H1 (cell line): ENCODE results near the gene CFAP92. TPM values are rescaled to one million over a fixed set of nuclear protein-coding genes. Genes with fewer than 3 reads are reported as not detected.

Experiments
- BACH1 ChIP-seq: IDR thresholded peaks from 2 replicates; pipeline ENCODE4 v1.6.1; 2012; ENCODE audit warnings: low read length, improper control_type of control experiment
- BRCA1 ChIP-seq: IDR thresholded peaks from 2 replicates; pipeline ENCODE4 v1.6.1; 2012; ENCODE audit warnings: low read depth, low read length, improper control_type of control experiment
- CHD1 ChIP-seq: IDR thresholded peaks from 2 replicates; pipeline ENCODE4 v1.6.1; 2012; ENCODE audit warnings: low read depth, low read length, improper control_type of control experiment
- CHD2 ChIP-seq: IDR thresholded peaks from 2 replicates; pipeline ENCODE4 v1.6.1; 2012; ENCODE audit warnings: low read length, improper control_type of control experiment
- CTBP2 ChIP-seq: IDR thresholded peaks from 2 replicates; pipeline ENCODE4 v1.7.0; 2011; ENCODE audit warnings: borderline replicate concordance, mild to moderate bottlenecking, moderate library complexity, mixed read lengths, low read length; ENCODE audit not compliant: insufficient read depth, insufficient read length
- HDAC2 ChIP-seq, 2 experiments: fragments of 300-600 bp in 1 of 2; sonication (generic) in 1 of 2; IDR thresholded peaks; 2 replicates each; pipeline ENCODE4 v1.6.1; 2011 to 2012; ENCODE audit warnings: low read depth in 2 of 2, low read length in 2 of 2, mild to moderate bottlenecking in 2 of 2, moderate library complexity in 2 of 2, borderline replicate concordance in 1 of 2, inconsistent platforms in 1 of 2
- JUN ChIP-seq: IDR thresholded peaks from 2 replicates; pipeline ENCODE4 v1.6.1; 2011; ENCODE audit warnings: low read depth, mild to moderate bottlenecking, improper control_type of control experiment, low read length
- POLR2AphosphoS5 ChIP-seq: IDR thresholded peaks from 2 replicates; pipeline ENCODE4 v1.6.1; 2011; ENCODE audit warnings: low read depth, low read length
- SAP30 ChIP-seq: fragments of 300-600 bp; sonication (generic); IDR thresholded peaks from 2 replicates; pipeline ENCODE4 v1.7.1; 2012; ENCODE audit warnings: low read length, moderate library complexity, mild to moderate bottlenecking, inconsistent platforms; ENCODE audit not compliant: insufficient read depth, insufficient replicate concordance
- SIRT6 ChIP-seq: IDR thresholded peaks from one replicate; pipeline ENCODE4 v1.7.1; 2012; ENCODE audit warnings: low read length, inconsistent platforms
- SIX5 ChIP-seq: IDR thresholded peaks from 2 replicates; pipeline ENCODE4 v1.6.1; 2011; ENCODE audit warnings: mild to moderate bottlenecking, low read depth, low read length
- YY1 ChIP-seq: IDR thresholded peaks from 2 replicates; pipeline ENCODE4 v1.6.1; 2011; ENCODE audit warnings: low read depth, mild to moderate bottlenecking, low read length
- polyA plus RNA-seq, 7 experiments: library from polyadenylated mRNA; depleted of rRNA in 3 of 7; stranded (reverse) in 5 of 7; unstranded in 2 of 7; fragments of >200 nt in 5 of 7; fragments of 200-250 nt in 2 of 7; gene quantifications; 1 replicate in 5 of 7; 2 replicates in 1 of 7; 4 replicates in 1 of 7; pipeline versions ENCODE4 v1.2.1 to v1.2.3, GENCODE V29; 2011 to 2013; ENCODE audit warnings: missing spikeins in 2 of 7, mixed read lengths in 2 of 7
- total RNA-seq: library from RNA; stranded (reverse); fragmentation: NEBNext Ultra II Directional; extraction: Animal tissue kit (Norgen Biotek cat#: 25700); gene quantifications from 2 replicates; pipeline ENCODE4 v1.2.1, GENCODE V29; 2021

CFAP92 gene
- total and polyA plus RNA-seq, 2 of the 8 experiments (the other 6 are each of a cell fraction or from before 2014, with no cell fraction given), result 0.77 to 2.0 TPM

GRCh38 chr3:128993461-128994172 lies at the start of gene CFAP92 (continued):
- TF ChIP-seq HDAC2 (IDR thresholded peaks at IDR 0.05; ENCODE audit: borderline replicate concordance in 1 of 2, low read depth in 2 of 2, low read length in 2 of 2) (no peak), BACH1 (no peak), SIX5 (no peak), YY1 (no peak), JUN (no peak), POLR2AphosphoS5 (no peak), CHD1 (no peak), SIRT6 (no peak), CHD2 (no peak), BRCA1 (no peak), SAP30 (no peak), CTBP2 (no peak)
